ELR (cell line): ENCODE results near the gene IRF9.

Experiments
- DNase-seq: peaks from one replicate; pipeline ENCODE4 v3.0.0-alpha.2; 2015; ENCODE audit warnings: low read depth

The IRF9 gene

GRCh38 chr14:24132061-24132685, 28.9 kb upstream of the IRF9 start:
- DNase-seq = no peak

- DNase-seq = no peak
Observed at GRCh38 chr14:24132976-24133375, 28.1 kb upstream of the IRF9 start.

- DNase-seq = no peak
Observed at GRCh38 chr14:24133735-24134134, 27.3 kb upstream of the IRF9 start.

- DNase-seq = no peak
Observed at GRCh38 chr14:24135584-24135833, 25.6 kb upstream of the IRF9 start.

GRCh38 chr14:24135834-24136683, 25.0 kb upstream of the IRF9 start, which contains the start of gene PSME1:
TSS of gene PSME1 (plus strand) at chr14:24136194. CDS start at chr14:24136263, 69 bp downstream.
- peak; percentile 90 for DNase-seq

GRCh38 chr14:24136684-24137528, 24.2 kb upstream of the IRF9 start:
- no peak for DNase-seq

GRCh38 chr14:24137529-24138395, 23.3 kb upstream of the IRF9 start:
- DNase-seq = no peak

- no peak for DNase-seq
Observed at GRCh38 chr14:24138396-24139271, 22.4 kb upstream of the IRF9 start.

- DNase-seq = no peak
Observed at GRCh38 chr14:24139272-24139934, 21.7 kb upstream of the IRF9 start.

- peak; percentile 99 for DNase-seq
Observed at GRCh38 chr14:24141097-24141880, 19.8 kb upstream of the IRF9 start, which contains the start of gene EMC9. TSS of gene EMC9 (minus strand) at chr14:24141591. CDS start at chr14:24141304, 287 bp downstream.

- DNase-seq = peak; percentile 61
Observed at GRCh38 chr14:24143511-24143910, 17.6 kb upstream of the IRF9 start.

GRCh38 chr14:24144451-24144850, 16.6 kb upstream of the IRF9 start:
- DNase-seq = no peak

- no peak for DNase-seq
Observed at GRCh38 chr14:24145219-24145618, 15.8 kb upstream of the IRF9 start.

GRCh38 chr14:24145690-24146452, 15.2 kb upstream of the IRF9 start:
- peak; percentile 75 for DNase-seq

GRCh38 chr14:24146453-24146977, 14.6 kb upstream of the IRF9 start, which contains the start of gene PSME2:
TSS of gene PSME2 (minus strand) at chr14:24146610. CDS start at chr14:24146581, 29 bp downstream.
- peak; percentile 97 for DNase-seq

GRCh38 chr14:24146978-24147760, 13.9 kb upstream of the IRF9 start, which contains the start of gene RNF31:
TSS of gene RNF31 (plus strand) at chr14:24147498. CDS start at chr14:24147699, 201 bp downstream.
- DNase-seq = peak; percentile 99

GRCh38 chr14:24147761-24148428, 13.2 kb upstream of the IRF9 start:
- DNase-seq = peak; percentile 30
